HG02943 (cell line): ENCODE data around the gene METTL9.
A peak's percentile ranks its signal among the peaks of the same experiment; 100 is the strongest.
"Not testable (repeated sequence)": the region's sequence is repeated elsewhere in the genome, so short reads cannot be mapped to it uniquely, and the experiment has no call there.

Experiments
- ATAC-seq: cut with Tn5 transposase; IDR thresholded peaks from one replicate; pipeline ENCODE4 v1.9.1; 2021; ENCODE audit warnings: mild to moderate bottlenecking, low read depth, moderate library complexity; ENCODE audit not compliant: unreplicated experiment

METTL9 gene

DNA sequence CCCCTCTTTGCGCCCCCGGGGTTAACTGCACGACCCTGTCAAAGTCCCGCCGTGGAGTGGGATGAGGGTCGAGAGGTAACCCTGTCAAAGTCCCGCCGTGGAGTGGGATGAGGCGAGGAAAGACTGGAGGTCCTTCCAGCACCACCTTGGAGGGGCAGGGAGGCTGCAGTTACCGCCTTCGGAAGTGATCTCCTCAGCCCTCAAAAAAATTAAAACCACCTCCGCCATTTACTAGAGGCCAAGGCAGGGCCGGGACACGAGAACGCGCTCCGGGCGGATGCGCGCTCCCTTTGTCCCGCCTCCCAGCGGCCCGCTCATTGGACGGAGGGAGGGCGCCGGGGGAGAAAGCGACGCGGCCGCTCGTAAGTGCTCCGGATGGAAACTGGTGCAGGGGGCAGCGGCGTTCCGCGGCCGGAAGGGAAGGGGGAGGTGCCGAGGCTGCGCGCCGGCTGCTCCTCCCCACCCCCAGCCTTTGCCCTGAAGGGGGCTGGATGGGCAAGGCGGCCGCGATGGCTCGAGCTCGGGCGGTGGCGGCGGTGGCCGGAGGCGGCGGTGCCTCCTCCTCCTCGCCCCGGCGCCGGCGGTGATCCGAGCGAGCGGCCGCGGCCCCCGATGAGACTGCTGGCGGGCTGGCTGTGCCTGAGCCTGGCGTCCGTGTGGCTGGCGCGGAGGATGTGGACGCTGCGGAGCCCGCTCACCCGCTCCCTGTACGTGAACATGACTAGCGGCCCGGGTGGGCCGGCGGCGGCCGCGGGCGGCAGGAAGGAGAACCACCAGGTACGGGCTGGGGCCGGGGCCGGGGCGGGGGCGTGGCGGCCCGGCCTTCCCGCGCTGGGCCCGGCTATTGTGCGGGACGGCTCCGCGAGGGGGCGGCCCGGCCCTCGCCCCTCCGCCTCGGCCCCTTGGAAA lies at the start of gene METTL9:
Gene METTL9, plus strand, starts transcription at position 456 of the 909 bp plus-strand sequence. Its CDS starts 157 bp downstream, at position 613.
- ATAC-seq: peak; percentile 89

- not testable (repeated sequence) for ATAC-seq
These were observed 49.4 kb upstream of the METTL9 start for GRCh38 chr16:21549975-21550374.

- ATAC-seq: not testable (repeated sequence)
These were observed 48.9 kb upstream of the METTL9 start for GRCh38 chr16:21550435-21550834.

DNA sequence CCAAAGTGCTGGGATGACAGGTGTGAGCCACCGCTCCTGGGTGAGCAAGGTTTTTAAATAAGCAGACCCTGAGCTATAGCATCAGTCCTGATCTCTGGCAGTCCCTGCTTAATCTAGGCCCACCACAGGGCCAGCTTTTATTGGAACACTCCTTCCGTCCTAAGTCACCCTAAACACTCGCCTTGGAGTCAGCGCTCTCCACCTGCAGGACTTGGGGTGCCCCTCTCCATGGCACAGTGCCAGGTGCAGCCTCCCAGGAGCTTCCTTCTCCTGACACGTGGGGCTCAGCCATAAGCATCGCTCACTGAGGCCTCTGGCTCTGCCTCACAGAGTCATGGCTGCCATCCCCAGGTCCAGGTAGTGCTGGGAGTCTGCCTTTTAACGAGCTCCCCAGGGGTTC lies 48.3 kb upstream of the METTL9 start:
- not testable (repeated sequence) for ATAC-seq

DNA sequence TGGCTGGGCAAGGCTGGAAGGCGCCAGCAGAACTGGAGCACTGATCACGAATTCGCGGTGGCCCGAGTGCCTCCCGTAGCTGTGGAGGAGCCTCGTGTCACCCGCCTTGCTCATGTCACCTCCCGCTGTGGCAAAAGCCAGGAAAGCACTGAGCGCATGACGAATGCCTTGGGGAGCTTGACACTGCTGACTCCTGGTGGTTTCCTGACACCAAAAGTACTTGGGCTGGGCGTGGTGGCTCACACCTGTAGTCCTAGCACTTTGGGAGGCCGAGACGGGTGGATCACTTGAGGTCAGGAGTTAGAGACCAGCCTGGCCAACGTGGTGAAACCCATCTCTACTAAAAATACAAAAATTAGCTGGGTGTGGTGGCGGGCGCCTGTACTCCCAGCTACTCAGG lies 47.8 kb upstream of the METTL9 start:
- ATAC-seq: not testable (repeated sequence)

DNA sequence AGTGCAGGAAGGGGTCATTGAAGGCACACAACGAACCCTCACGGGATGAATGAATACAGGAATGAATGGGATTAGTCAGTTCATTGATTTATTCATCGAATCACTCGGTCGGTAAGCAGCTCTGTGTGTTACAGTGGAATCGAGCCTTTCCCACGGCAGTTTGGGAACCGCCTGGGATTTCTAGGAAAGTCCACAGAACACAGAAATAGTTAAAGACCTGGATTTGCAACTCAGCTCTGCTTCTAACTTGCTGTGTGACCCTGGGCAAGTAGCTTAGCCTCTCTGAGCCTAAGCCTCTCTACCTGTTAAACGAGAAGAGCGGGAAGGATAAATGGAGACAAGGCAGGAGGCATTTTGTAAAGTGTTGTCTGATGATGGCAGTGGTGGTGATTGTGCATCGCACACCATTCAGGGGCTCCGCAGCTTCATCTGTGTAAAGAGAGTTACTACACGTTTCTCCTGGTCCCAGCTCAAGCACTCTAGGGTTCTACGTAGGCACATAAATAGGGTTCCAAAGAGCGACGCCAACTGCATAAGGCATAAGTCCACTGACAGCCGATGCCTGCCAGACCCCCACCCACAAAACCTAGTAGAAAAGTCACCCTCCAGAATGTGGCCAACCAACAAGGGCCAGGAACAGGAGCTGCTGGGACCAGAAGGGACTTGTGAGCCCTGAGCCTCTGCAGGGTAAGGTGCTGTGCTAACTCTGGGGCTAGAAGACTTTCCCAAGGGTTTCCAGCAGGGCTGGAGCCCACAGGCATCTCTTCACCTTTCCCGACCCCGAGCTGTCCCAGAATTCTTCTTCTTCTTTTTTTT lies 45.7 kb upstream of the METTL9 start:
- ATAC-seq: not testable (repeated sequence)

GRCh38 chr16:21554795-21555585 lies 44.4 kb upstream of the METTL9 start:
- peak; percentile 95 for ATAC-seq

GRCh38 chr16:21555621-21556020 lies 43.8 kb upstream of the METTL9 start:
- ATAC-seq: not testable (repeated sequence)

DNA sequence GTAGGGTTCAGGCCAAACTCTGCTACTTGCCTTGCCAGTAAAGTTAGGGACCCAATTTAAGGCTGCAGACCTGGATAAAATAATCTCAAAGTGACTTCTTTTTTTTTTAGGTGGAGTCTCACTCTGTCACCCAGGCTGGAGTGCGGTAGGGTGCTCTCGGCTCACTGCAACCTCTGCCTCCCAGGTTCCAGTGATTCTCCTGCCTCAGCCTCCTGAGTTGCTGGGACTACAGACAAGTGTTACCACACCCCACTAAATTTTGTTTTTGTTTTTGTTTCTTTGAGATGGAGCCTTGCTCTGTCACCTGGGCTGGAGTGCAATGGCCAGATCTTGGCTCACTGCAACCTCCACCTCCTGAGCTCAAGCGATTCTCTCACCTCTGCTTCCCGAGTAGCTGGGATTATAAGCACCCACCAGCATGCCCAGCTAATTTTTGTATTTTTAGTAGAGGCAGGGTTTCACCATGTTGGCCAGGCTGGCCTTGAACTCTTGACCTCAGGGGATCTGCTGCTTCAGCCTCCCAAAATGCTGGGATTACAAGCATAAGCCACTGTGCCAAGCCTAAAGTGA lies 43.3 kb upstream of the METTL9 start:
- ATAC-seq: not testable (repeated sequence)

GRCh38 chr16:21556651-21557241 lies 42.6 kb upstream of the METTL9 start:
- ATAC-seq: not testable (repeated sequence)

- ATAC-seq: no peak
These were observed 38.9 kb upstream of the METTL9 start for GRCh38 chr16:21560462-21560861.

- no peak for ATAC-seq
These were observed 35.7 kb upstream of the METTL9 start for GRCh38 chr16:21563676-21564075.

- not testable (repeated sequence) for ATAC-seq
These were observed 35.0 kb upstream of the METTL9 start for GRCh38 chr16:21564367-21564766.

DNA sequence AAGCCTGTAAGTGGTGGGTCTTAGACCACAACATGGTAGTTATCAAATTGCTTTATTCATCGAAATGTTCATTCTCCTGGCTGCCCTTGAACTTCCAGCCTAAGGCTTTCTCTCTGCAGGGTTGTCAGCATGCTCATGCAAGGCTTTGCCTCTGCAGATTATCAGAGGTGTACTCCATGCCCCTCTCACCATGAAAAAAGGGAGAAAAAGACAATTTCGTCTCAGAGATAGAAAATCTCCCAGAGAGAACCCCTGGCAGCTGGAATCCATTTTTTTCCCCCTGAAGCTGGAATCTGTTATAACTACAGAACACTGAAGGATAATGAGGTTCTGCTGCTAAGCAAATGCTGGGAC lies 33.9 kb upstream of the METTL9 start:
- ATAC-seq: no peak

- no peak for ATAC-seq
These were observed 33.3 kb upstream of the METTL9 start for GRCh38 chr16:21565861-21566669.

DNA sequence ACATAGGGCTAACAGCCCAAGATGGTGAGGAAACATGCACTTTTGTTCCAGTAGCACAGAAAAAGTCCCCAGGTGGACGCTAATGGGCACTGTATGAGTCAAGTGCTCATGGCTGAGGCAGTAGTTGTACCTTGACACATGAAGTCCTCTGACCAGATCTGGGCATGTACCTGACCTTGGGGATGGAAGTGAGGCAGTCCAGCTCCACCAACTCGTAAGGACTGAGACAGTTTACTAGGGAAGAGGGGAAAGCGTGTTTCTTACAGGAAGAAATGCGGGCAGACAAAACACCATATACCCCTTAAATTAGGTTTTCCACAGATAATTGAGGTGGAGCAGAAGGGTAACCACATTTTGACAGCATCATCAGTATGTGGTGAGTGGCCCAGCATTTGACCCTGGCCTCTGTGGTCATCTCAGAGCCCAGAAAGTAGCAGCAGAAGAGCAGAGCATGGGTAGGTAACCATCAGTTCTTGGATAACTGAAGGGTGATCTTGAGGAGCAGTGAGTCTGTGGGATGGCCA lies 32.4 kb upstream of the METTL9 start:
- no peak for ATAC-seq

GRCh38 chr16:21567496-21567895 lies 31.9 kb upstream of the METTL9 start:
- not testable (repeated sequence) for ATAC-seq

- no peak for ATAC-seq
These were observed 30.7 kb upstream of the METTL9 start for GRCh38 chr16:21568502-21569189.
